ENCODE measurements around the gene ZNF467. TPM values are rescaled to one million over a fixed set of nuclear protein-coding genes. Genes with fewer than 3 reads are reported as not detected.

ZNF467 gene
- total RNA-seq, 2 donors from 2014 or later = 0.91 to 2.5 TPM

DNA sequence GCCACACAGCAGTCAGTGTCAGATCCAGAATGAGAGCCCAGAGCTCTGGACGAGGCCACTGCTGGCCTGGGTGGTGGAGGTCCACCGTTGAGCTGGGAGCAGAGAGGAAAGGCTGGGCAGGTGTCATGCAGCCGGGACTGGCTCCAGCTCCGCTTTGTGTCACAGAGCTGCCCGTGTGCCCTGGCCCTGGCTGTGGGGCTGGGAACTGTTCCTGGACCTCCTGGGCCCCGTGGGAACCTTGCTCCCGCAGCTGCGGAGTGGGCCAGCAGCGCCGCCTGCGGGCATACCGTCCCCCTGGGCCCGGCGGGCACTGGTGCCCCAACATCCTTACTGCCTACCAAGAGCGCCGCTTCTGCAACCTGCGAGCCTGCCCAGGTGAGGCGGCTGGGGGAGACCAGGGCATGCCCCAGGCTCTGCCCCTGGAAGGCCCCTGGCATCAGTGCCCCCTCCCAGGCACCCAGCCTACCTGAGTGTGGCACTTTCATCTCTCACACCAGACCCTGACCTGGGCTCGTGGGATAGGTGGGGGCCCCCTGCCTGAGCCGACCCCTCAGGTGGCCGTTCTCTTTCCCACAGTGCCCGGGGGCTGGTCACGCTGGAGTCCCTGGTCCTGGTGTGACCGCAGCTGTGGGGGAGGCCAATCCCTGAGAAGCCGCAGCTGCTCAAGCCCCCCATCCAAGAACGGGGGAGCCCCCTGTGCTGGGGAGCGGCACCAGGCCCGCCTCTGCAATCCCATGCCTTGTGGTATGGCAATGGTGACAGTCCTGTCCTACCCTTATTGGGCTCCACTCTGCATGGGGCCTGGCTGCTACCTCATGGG, 46.0 kb upstream of the ZNF467 start:
- Mint-ChIP-seq H3K4me1 (no peaks in the 10 kb centered on the region), H3K27me3 (ENCODE audit: insufficient read depth) (no peaks in the 10 kb centered on the region), H3K4me3 (no peak overlapping the region), H3K27ac (no peak overlapping the region), H3K9me3 (peaks cover 7% of the 10 kb centered on the region), H3K36me3 (ENCODE audit: low read depth) (no peaks in the 10 kb centered on the region)
- Histone ChIP-seq H3K27me3 (ENCODE audit: control insufficient read depth, insufficient read depth, low read length, poor library complexity, severe bottlenecking) (no peaks in the 10 kb centered on the region), H3K27ac (ENCODE audit: low read depth, low read length) (no peak overlapping the region), H3K4me3 (ENCODE audit: low read length) (no peak overlapping the region), H3K36me3 (ENCODE audit: control insufficient read depth, insufficient read depth, low read length) (no peaks in the 10 kb centered on the region), H3K9me3 (ENCODE audit: control insufficient read depth, low read length) (no peaks in the 10 kb centered on the region), H3K4me1 (ENCODE audit: control insufficient read depth, insufficient read depth, low read length) (no peaks in the 10 kb centered on the region), H3K9ac (ENCODE audit: extremely low read depth, low read length, poor library complexity, severe bottlenecking) (no peak overlapping the region)
- no peak for DNase-seq
- WGBS, 2 experiments (ENCODE audit: insufficient coverage in 1 of 2, insufficient read length in 1 of 2) = 91 to 94% methylated on average over 24 to 28 of the region's 28 CpGs
- TF ChIP-seq, protein P1, sequence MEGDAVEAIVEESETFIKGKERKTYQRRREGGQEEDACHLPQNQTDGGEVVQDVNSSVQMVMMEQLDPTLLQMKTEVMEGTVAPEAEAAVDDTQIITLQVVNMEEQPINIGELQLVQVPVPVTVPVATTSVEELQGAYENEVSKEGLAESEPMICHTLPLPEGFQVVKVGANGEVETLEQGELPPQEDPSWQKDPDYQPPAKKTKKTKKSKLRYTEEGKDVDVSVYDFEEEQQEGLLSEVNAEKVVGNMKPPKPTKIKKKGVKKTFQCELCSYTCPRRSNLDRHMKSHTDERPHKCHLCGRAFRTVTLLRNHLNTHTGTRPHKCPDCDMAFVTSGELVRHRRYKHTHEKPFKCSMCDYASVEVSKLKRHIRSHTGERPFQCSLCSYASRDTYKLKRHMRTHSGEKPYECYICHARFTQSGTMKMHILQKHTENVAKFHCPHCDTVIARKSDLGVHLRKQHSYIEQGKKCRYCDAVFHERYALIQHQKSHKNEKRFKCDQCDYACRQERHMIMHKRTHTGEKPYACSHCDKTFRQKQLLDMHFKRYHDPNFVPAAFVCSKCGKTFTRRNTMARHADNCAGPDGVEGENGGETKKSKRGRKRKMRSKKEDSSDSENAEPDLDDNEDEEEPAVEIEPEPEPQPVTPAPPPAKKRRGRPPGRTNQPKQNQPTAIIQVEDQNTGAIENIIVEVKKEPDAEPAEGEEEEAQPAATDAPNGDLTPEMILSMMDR (conservative IDR thresholded peaks at IDR 0.05) = no peak

DNA sequence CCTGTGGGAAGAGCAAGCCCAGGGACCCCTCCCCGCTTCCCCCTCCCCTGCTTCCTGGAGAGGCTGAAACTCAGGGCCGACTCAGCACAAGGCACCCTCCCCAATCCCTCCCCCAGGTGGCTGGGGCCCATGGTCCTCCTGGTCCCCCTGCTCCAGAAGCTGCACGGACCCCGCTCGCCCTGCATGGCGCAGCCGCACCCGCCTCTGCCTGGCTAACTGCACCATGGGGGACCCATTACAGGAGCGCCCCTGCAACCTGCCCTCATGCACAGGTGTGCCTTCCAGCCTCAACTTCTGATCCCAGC, 45.1 kb upstream of the ZNF467 start:
- TF ChIP-seq, protein P1 (conservative IDR thresholded peaks at IDR 0.05) = no peak
- Histone ChIP-seq H3K4me1 (ENCODE audit: control insufficient read depth, insufficient read depth, low read length) (no peaks in the 10 kb centered on the region), H3K36me3 (ENCODE audit: control insufficient read depth, insufficient read depth, low read length) (no peaks in the 10 kb centered on the region), H3K27ac (ENCODE audit: low read depth, low read length) (no peak overlapping the region), H3K4me3 (ENCODE audit: low read length) (no peak overlapping the region), H3K27me3 (ENCODE audit: control insufficient read depth, insufficient read depth, low read length, poor library complexity, severe bottlenecking) (no peaks in the 10 kb centered on the region), H3K9me3 (ENCODE audit: control insufficient read depth, low read length) (no peaks in the 10 kb centered on the region), H3K9ac (ENCODE audit: extremely low read depth, low read length, poor library complexity, severe bottlenecking) (no peak overlapping the region)
- DNase-seq = no peak
- Mint-ChIP-seq H3K4me1 (no peaks in the 10 kb centered on the region), H3K27me3 (ENCODE audit: insufficient read depth) (no peaks in the 10 kb centered on the region), H3K36me3 (ENCODE audit: low read depth) (no peaks in the 10 kb centered on the region), H3K4me3 (no peak overlapping the region), H3K9me3 (peaks cover 3% of the 10 kb centered on the region), H3K27ac (no peak overlapping the region)
- 93 to 94% methylated on average over 7 to 9 of the region's 9 CpGs for WGBS, 2 experiments (ENCODE audit: insufficient coverage in 1 of 2, insufficient read length in 1 of 2)

DNA sequence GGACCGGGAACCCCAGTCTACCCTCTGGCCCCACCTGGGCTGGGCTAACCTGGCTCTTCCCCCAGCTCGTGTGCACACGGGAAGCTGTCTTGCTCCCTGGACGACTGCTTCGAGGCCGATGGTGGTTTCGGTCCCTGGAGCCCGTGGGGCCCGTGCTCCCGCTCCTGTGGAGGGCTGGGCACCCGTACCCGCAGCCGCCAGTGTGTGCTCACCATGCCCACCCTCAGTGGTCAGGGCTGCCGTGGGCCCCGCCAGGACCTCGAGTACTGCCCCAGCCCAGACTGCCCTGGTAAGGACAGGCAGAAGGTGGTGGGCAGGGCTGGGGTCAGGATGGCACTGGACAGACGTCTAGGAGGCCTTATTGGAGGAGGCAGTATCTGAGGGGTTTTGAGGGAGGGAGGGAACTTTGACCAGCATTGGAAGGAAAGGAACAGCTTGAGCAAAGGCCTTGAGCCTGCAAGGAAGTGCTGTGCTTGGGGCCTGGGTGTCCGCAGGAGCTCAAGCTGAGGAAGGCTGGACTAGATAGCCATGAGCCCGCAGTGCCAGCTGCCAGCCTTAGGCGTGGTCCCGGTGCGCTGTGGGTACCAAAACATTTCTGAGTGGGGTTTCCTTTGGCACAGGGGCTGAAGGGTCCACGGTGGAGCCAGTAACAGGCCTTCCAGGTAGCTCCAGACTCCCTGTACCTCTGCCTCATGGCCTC, 44.6 kb upstream of the ZNF467 start:
- TF ChIP-seq, protein P1 (conservative IDR thresholded peaks at IDR 0.05) = no peak
- no peaks in the 10 kb centered on the region for H3K9me3 ChIP-seq (ENCODE audit: control insufficient read depth, low read length)
- no peak for DNase-seq
- no peak overlapping the region for H3K27ac Mint-ChIP-seq
- H3K4me1 Mint-ChIP-seq = no peaks in the 10 kb centered on the region
- H3K4me3 ChIP-seq (ENCODE audit: low read length) = no peak overlapping the region
- no peaks in the 10 kb centered on the region for H3K9me3 Mint-ChIP-seq
- no peaks in the 10 kb centered on the region for H3K27me3 Mint-ChIP-seq (ENCODE audit: insufficient read depth)
- H3K4me3 Mint-ChIP-seq = no peak overlapping the region
- H3K27me3 ChIP-seq (ENCODE audit: control insufficient read depth, insufficient read depth, low read length, poor library complexity, severe bottlenecking) = no peaks in the 10 kb centered on the region
- H3K4me1 ChIP-seq (ENCODE audit: control insufficient read depth, insufficient read depth, low read length) = no peaks in the 10 kb centered on the region
- no peaks in the 10 kb centered on the region for H3K36me3 ChIP-seq (ENCODE audit: control insufficient read depth, insufficient read depth, low read length)
- WGBS, 2 experiments (ENCODE audit: insufficient coverage in 1 of 2, insufficient read length in 1 of 2) = 89 to 93% methylated on average over 7 to 23 of the region's 23 CpGs
- H3K36me3 Mint-ChIP-seq (ENCODE audit: low read depth) = no peaks in the 10 kb centered on the region
- H3K9ac ChIP-seq (ENCODE audit: extremely low read depth, low read length, poor library complexity, severe bottlenecking) = no peak overlapping the region
- H3K27ac ChIP-seq (ENCODE audit: low read depth, low read length) = no peak overlapping the region

Measured in endodermal cell (in vitro differentiated cells).